Calu3 (cell line): Measurements from ENCODE around the gene SLC45A1. TPM values are rescaled to one million over a fixed set of nuclear protein-coding genes. Genes with fewer than 3 reads are reported as not detected.

Experiments
- BruUV-seq: library from RNA; stranded (reverse); fragments of 400-500 nt; replicated peaks from 2 replicates; lab custom pipeline; 2021; lab: Mats Ljungman, UMichigan
- CTCF ChIA-PET: fragments of 300-600 bp; sonication (Branson Sonifier 250); formaldehyde crosslinking; loops from one replicate; lab custom pipeline; 2022; ENCODE audit warnings: antibody characterized with exemption; lab: Charles Lee
- DNase-seq: peaks from one replicate; pipeline ENCODE4 v3.0.0; 2022
- H3K27ac Mint-ChIP-seq: one replicate; pipeline ENCODE4 v1.8.0; 2022; ENCODE audit warnings: mixed read lengths; ENCODE audit not compliant: unreplicated experiment
- H3K27me3 Mint-ChIP-seq: one replicate; pipeline ENCODE4 v1.8.0; 2022; ENCODE audit warnings: mixed read lengths; ENCODE audit not compliant: unreplicated experiment
- H3K36me3 Mint-ChIP-seq: one replicate; pipeline ENCODE4 v1.8.0; 2022; ENCODE audit warnings: mild to moderate bottlenecking, moderate library complexity, mixed read lengths; ENCODE audit not compliant: insufficient read depth, unreplicated experiment
- H3K4me1 Mint-ChIP-seq: one replicate; pipeline ENCODE4 v1.8.0; 2022; ENCODE audit warnings: mild to moderate bottlenecking, low read depth, mixed read lengths; ENCODE audit not compliant: unreplicated experiment
- H3K4me3 Mint-ChIP-seq: one replicate; pipeline ENCODE4 v1.8.0; 2022; ENCODE audit warnings: mild to moderate bottlenecking, low read depth, moderate library complexity, mixed read lengths; ENCODE audit not compliant: unreplicated experiment
- H3K9me3 Mint-ChIP-seq: one replicate; pipeline ENCODE4 v1.8.0; 2022; ENCODE audit warnings: low read depth, mixed read lengths; ENCODE audit not compliant: unreplicated experiment
- intact Hi-C: fragments of 100-400 bp; cut with micrococcal nuclease; formaldehyde crosslinking; loops from one replicate; pipeline ENCODE4 v1.10.0; 2022; ENCODE audit not compliant: unreplicated experiment
- total RNA-seq: library from RNA; stranded (reverse); gene quantifications from 2 replicates; pipeline ENCODE4 v1.2.3, GENCODE V29; 2022
- TF ChIP-seq, protein P1 (sequence below): fragments of 200-600 bp; IDR thresholded peaks from one replicate; pipeline ENCODE4 v1.8.0; 2022; ENCODE audit warnings: antibody characterized with exemption; ENCODE audit not compliant: unreplicated experiment

SLC45A1 gene
- total RNA-seq, 1 experiment from 2014 or later, result 0.73 TPM

DNA sequence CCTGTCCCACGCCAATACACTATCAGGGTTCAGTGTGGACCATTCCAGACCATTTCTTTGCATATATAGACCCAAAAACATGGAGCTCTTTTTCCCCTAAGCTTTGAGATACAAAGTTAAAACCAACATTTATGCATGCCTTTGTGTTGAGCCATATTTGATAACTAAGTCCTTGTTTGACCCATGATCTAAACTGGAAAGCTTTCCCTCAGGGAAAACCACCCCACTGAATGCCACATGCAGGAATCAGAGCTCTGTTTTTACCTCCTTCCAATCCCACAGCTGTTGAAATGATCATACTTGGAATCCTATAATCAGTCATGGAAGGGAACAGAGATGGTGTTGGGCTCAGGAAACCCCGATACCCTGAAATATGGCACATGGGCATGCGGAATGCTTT is 14.8 kb upstream of the SLC45A1 start:
- Mint-ChIP-seq H3K4me1 (no peaks in the 10 kb centered on the region), H3K36me3 (no peaks in the 10 kb centered on the region), H3K4me3 (no peak overlapping the region), H3K27me3 (no peaks in the 10 kb centered on the region), H3K27ac (no peak overlapping the region), H3K9me3 (no peaks in the 10 kb centered on the region)
- no peak for DNase-seq
- TF ChIP-seq, protein P1, sequence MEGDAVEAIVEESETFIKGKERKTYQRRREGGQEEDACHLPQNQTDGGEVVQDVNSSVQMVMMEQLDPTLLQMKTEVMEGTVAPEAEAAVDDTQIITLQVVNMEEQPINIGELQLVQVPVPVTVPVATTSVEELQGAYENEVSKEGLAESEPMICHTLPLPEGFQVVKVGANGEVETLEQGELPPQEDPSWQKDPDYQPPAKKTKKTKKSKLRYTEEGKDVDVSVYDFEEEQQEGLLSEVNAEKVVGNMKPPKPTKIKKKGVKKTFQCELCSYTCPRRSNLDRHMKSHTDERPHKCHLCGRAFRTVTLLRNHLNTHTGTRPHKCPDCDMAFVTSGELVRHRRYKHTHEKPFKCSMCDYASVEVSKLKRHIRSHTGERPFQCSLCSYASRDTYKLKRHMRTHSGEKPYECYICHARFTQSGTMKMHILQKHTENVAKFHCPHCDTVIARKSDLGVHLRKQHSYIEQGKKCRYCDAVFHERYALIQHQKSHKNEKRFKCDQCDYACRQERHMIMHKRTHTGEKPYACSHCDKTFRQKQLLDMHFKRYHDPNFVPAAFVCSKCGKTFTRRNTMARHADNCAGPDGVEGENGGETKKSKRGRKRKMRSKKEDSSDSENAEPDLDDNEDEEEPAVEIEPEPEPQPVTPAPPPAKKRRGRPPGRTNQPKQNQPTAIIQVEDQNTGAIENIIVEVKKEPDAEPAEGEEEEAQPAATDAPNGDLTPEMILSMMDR, result no peak
- intact Hi-C loops, result no loop called here
- CTCF ChIA-PET, result interaction anchor here (1.1 kb wide), 1 partner anchor 9 kb away, joined by 3 read pairs; no protein-coding TSS in a partner anchor
- no TSS peak for BruUV-seq

DNA sequence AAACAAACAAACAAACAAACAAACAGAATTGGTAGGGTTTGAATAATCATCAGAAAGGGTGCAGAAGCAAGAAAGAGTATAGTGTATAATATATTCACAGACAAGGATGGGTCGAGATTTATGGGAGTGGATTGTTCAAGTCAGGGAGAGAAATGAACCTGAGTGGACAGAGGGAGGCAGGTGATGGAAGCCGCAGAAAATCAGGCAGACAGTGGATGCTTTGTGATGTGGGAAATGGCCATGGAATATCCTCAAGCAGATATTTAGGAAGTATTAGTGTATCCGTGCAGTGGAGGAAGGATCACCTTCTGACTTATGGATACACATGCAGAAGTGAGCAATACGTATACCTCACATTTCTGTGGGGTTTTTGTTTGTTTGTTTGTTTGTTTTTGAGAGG is 14.0 kb upstream of the SLC45A1 start:
- Mint-ChIP-seq H3K4me1 (no peaks in the 10 kb centered on the region), H3K27me3 (no peaks in the 10 kb centered on the region), H3K9me3 (no peaks in the 10 kb centered on the region), H3K27ac (no peak overlapping the region), H3K4me3 (no peak overlapping the region), H3K36me3 (no peaks in the 10 kb centered on the region)
- no TSS peak for BruUV-seq
- CTCF ChIA-PET, result no interaction called here
- TF ChIP-seq, protein P1, result no peak
- intact Hi-C loops, result no loop called here
- DNase-seq, result no peak

DNA sequence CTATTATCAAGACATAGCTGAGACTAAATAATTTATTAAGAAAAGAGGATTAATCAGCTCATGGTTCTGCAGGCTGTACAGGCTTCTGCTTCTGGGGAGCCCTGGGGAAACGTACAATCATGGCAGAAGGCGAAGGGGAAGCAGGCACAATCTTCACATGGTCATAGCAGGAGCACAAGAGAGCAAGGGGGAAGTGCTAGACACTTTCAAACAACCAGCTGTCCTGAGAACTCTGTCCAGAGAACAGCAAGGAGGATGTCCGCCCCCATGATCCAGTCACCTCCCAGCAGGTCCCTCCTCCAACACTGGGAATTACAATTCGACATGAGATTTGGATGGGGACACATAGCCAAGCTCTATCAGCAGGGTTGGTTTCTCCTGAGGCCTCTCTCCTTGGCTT is 10.3 kb upstream of the SLC45A1 start:
- no peaks in the 10 kb centered on the region for H3K27me3 Mint-ChIP-seq
- TF ChIP-seq, protein P1, result no peak
- intact Hi-C loops, result no loop called here
- H3K27ac Mint-ChIP-seq, result no peak overlapping the region
- BruUV-seq, result no TSS peak
- H3K36me3 Mint-ChIP-seq, result no peaks in the 10 kb centered on the region
- DNase-seq, result no peak
- H3K4me1 Mint-ChIP-seq, result peaks cover under 1% of the 10 kb centered on the region
- CTCF ChIA-PET, result no interaction called here
- no peak overlapping the region for H3K4me3 Mint-ChIP-seq
- H3K9me3 Mint-ChIP-seq, result no peaks in the 10 kb centered on the region

DNA sequence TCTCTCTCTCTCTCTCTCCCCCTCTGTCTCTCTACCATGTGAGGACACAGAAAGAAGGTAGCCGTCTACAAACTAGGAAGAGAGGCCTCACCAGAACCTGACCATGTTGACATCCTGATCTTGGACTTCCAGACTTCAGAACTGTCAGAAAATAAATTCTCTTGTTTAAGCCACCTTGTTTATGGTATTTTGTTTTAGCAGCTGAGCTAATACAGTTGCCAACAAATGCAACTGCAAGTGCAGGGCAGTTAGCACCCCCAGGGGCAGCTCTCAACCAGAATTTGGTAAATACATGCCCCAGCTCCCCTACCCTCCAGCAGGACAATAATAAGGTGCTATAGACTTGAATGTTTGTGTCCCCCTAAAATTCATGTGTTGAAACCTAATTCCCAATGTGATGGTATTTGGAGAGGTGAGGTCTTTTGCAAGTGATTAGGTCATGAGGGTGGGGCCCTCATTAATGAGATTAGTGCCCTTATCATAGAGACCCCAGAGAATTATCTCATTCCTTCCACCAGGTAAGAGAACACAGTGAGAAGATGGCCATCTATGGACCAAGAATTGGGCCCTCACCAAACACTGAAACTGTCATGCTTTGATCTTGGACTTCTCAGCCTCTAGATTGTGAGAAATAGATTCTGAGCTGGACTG is 6.7 kb upstream of the SLC45A1 start:
- intact Hi-C loops, result loop anchor here (10.0 kb wide), 2 partner anchors 56 to 216 kb away; no protein-coding TSS in a partner anchor
- H3K4me1 Mint-ChIP-seq, result peaks cover 32% of the 10 kb centered on the region
- DNase-seq, result no peak
- no peaks in the 10 kb centered on the region for H3K9me3 Mint-ChIP-seq
- no peaks in the 10 kb centered on the region for H3K36me3 Mint-ChIP-seq
- H3K4me3 Mint-ChIP-seq, result no peak overlapping the region
- CTCF ChIA-PET, result interaction anchor here (0.5 to 1.3 kb wide), 4 partner anchors 9 to 129 kb away, joined by 3 read pairs; no protein-coding TSS in a partner anchor
- TF ChIP-seq, protein P1, result no peak
- no peaks in the 10 kb centered on the region for H3K27me3 Mint-ChIP-seq
- H3K27ac Mint-ChIP-seq, result no peak overlapping the region
- BruUV-seq, result no TSS peak
